ENCODE results near the gene ADAMTS16. TPM values are rescaled to one million over a fixed set of nuclear protein-coding genes. Genes with fewer than 3 reads are reported as not detected.

The ADAMTS16 gene
- total and polyA plus RNA-seq, 2 donors (not counting 3 experiments of a cell fraction or from before 2014, with no cell fraction given): not detected

DNA sequence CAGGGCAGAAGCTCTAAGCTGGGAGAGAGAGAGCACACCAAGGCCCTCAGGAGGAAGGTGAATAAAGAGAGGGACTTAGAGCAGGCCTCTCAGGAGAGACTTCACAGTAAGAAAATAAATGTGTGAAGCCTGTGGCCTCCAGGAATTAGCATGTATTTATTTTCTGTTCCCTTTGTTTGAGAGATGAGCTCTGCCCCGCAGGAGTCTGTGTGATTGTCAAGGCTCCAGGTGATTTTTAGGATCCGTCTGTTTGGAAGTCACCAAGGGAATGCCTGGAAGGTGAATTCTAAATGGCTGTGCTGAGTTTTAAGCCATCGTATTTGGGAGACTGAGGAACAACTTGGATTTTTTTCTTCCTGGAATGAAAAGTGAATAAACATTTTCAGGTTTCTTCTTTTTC, 174.0 kb downstream of the ADAMTS16 start:
- Histone ChIP-seq H3K4me1 (ENCODE audit: control insufficient read depth, extremely low read depth, insufficient read depth, low read length) (no peaks in the 10 kb centered on the region), H3K4me3 (replicated peaks in 1 of 3; ENCODE audit: insufficient read depth in 1 of 3, low read depth in 1 of 3, low read length in 3 of 3) (no peak overlapping the region), H2AFZ (ENCODE audit: low read depth, low read length) (no peak overlapping the region), H3K27ac (ENCODE audit: insufficient read depth, low read depth, low read length) (no peak overlapping the region), H3K36me3 (ENCODE audit: control insufficient read depth in 2 of 2, extremely low read depth in 1 of 2, insufficient read depth in 2 of 2, low read length in 2 of 2) (no peaks in the 10 kb centered on the region), H3K27me3 (ENCODE audit: control insufficient read depth in 2 of 2, insufficient read depth in 2 of 2, low read length in 2 of 2) (no peaks in the 10 kb centered on the region), H3K79me2 (ENCODE audit: control insufficient read depth, insufficient read depth, low read length) (no peaks in the 10 kb centered on the region), H3K9ac (replicated peaks; ENCODE audit: extremely low read depth, insufficient read depth, low read length) (no peak overlapping the region), H3K9me1 (replicated peaks; ENCODE audit: control insufficient read depth, extremely low read depth, insufficient read depth, low read length) (no peaks in the 10 kb centered on the region), H4K20me1 (replicated peaks; ENCODE audit: control insufficient read depth, extremely low read depth, insufficient read depth, low read length) (no peaks in the 10 kb centered on the region), H3K4me2 (ENCODE audit: insufficient read depth, low read length) (no peak overlapping the region), H3K9me3 (replicated peaks; ENCODE audit: control insufficient read depth, insufficient read depth, low read length) (peaks cover 4% of the 10 kb centered on the region)
- no peak for FAIRE-seq
- ChIA-PET CTCF (no interaction called here), POLR2A (no interaction called here)
- TF ChIP-seq JUN (IDR thresholded peaks at IDR 0.05; ENCODE audit: borderline replicate concordance, insufficient read depth, insufficient read length, low read depth) (no peak), POLR2A (IDR thresholded peaks at IDR 0.05; ENCODE audit: low read depth, low read length) (no peak), FOS (IDR thresholded peaks at IDR 0.05; ENCODE audit: borderline replicate concordance, insufficient read depth, low read length) (no peak), GATA2 (IDR thresholded peaks at IDR 0.05; ENCODE audit: insufficient read depth, insufficient read length, low read depth, low read length) (no peak), EZH2 (IDR thresholded peaks at IDR 0.05; ENCODE audit: borderline replicate concordance, low read depth, low read length, severe bottlenecking) (no peak), MYC (IDR thresholded peaks at IDR 0.05; ENCODE audit: low read depth, low read length) (no peak)
- TF ChIP-seq, protein P1, sequence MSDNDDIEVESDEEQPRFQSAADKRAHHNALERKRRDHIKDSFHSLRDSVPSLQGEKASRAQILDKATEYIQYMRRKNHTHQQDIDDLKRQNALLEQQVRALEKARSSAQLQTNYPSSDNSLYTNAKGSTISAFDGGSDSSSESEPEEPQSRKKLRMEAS (IDR thresholded peaks at IDR 0.05; ENCODE audit: insufficient read depth, insufficient read length): no peak
- TF ChIP-seq, protein P2, sequence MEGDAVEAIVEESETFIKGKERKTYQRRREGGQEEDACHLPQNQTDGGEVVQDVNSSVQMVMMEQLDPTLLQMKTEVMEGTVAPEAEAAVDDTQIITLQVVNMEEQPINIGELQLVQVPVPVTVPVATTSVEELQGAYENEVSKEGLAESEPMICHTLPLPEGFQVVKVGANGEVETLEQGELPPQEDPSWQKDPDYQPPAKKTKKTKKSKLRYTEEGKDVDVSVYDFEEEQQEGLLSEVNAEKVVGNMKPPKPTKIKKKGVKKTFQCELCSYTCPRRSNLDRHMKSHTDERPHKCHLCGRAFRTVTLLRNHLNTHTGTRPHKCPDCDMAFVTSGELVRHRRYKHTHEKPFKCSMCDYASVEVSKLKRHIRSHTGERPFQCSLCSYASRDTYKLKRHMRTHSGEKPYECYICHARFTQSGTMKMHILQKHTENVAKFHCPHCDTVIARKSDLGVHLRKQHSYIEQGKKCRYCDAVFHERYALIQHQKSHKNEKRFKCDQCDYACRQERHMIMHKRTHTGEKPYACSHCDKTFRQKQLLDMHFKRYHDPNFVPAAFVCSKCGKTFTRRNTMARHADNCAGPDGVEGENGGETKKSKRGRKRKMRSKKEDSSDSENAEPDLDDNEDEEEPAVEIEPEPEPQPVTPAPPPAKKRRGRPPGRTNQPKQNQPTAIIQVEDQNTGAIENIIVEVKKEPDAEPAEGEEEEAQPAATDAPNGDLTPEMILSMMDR (IDR thresholded peaks at IDR 0.05; ENCODE audit: extremely low read depth in 1 of 2, insufficient read depth in 1 of 2, low read depth in 1 of 2, low read length in 2 of 2): no peak
- dilution Hi-C loops (cut with MboI; ENCODE audit: extremely low pct_ligation_motif_present, low sequenced_read_pairs): no loop called here
- intact Hi-C loops (cut with micrococcal nuclease): no loop called here
- BruUV-seq (replicated peaks): no TSS peak
- no peak for DNase-seq (ENCODE audit: low read depth, low spot score)

Measured in endothelial cell of umbilical vein (primary cell).